NCI-H446 treated with DMSO at 0.1 percent for 48 hours (cell line): ENCODE data around the gene NELL1.

Experiments
- DNase-seq: peaks from one replicate; lab custom pipeline; 2025; lab: John Stamatoyannopoulos, UW

The NELL1 gene

DNA sequence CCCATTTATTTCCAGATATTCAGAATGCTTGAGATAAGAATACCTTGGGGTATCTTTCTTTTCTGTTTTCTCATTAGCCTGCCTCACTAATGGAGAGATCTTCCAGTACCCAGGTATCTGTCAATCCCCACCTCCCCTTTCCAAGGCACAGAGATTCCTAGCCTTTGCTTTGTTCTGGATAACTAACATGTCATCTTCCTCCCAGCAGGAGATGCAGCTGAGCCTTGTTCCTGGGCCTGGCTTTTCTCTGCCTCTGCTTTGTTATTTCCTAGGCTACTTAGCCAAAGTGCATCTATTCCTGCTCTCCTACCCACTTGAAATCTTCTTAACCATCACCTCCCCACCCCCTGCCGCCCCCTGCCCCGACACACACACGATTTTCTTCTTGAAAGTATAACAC lies 297.1 kb downstream of the NELL1 start:
- no peak for DNase-seq

- DNase-seq = no peak
Observed at GRCh38 chr11:20973940-20974559, 304.7 kb downstream of the NELL1 start.

GRCh38 chr11:20980736-20981135 lies 311.4 kb downstream of the NELL1 start:
- DNase-seq = no peak

DNA sequence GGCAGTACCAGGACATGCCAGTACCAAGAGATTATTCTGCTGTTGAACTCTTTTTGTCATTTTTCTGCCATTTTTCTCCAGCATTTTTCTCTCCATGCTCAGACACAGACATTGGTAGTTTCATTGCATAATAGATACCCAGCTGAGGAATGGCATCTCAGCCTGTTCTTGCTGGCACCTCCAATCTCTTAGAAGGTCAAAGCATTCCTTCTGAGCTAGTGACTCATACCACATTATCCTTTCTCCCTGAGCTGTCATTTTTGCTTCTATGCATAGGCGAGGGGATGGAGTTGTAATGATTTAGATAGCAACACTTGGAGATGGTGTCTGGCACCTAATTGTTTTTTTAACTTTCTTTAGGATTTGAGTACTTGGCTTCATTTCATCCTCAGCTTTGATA lies 321.1 kb downstream of the NELL1 start:
- no peak for DNase-seq

- no peak for DNase-seq
Observed at GRCh38 chr11:20991471-20991870, 322.1 kb downstream of the NELL1 start.

- no peak for DNase-seq
Observed at GRCh38 chr11:21007297-21007696, 337.9 kb downstream of the NELL1 start.

GRCh38 chr11:21018248-21018647 lies 348.9 kb downstream of the NELL1 start:
- no peak for DNase-seq

DNA sequence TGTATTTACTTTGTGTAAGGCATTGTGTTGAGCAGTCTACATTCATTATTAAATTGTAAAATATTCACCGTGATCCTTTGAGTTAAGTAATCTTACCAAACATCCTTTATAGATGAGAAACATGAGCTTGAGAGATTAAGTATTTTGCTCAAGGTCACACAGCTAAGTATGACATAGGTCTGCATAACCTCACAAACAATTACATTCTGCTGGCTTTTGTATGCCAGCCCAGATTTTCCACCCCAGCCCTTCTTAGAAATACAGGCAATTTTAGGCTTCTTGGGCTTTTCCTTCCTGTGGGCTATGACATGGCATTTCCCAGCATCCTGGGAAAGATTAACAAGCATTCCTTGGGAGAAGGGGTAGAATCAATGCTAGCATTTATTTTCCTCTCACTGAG lies 357.3 kb downstream of the NELL1 start:
- no peak for DNase-seq

DNA sequence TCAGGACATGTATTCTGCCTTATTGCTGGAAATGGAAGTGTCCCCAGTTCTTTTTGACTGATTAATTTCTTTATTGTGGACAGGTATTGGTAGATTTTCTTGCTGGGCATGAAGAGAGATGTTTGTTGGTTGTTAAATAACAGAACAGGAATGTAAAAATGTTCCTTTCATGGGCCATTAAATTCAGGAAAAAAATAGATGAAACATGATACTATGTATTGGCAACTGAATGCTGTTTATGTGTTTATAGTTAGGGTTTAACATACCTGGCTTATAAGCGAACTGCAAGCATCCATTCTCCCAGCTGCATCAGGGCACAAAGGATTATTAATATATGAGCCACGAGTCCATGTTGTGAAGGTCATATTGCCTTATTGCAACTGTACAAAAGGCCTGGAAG lies 368.5 kb downstream of the NELL1 start:
- no peak for DNase-seq

DNA sequence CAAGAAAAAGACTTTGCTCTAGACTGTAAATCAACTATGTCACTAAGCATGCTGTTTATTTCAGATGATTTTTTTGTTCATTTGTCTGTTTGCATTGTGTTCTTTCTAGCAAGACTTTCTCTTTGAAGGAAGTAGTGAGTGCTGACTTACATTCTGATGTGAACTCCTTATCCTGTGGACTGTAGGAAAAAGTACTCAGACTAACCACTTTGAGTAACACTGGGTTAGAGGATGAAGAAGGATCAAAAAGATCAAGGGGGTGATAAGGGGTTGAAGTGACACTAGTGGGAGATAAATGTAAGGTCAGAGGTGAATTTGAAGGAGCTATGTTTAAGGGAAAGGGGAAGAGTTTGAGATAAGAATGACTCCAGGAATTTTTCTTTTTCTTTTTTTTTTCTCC lies 369.4 kb downstream of the NELL1 start:
- DNase-seq = no peak

DNA sequence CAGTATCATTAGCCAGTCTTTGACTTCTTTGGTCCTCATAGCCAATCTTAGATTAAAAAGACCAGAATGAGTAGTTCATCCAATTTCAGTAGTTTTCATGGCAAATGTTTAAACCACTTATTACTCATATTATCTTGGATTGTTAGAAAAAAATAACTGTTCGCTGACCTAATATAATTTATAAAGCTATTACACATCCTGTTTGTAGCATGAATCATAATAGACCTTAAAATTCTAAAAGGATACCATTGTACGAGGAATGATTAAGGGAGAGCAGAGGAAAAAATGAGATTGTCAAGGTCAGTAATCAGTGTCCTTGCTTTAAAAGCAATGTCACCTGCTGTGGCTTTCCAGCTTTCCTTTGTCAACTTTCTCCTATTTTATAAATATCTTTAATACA lies 371.2 kb downstream of the NELL1 start:
- DNase-seq = no peak

GRCh38 chr11:21048626-21049025 lies 379.2 kb downstream of the NELL1 start:
- DNase-seq = no peak

- DNase-seq = no peak
Observed at GRCh38 chr11:21053466-21053865, 384.1 kb downstream of the NELL1 start.

DNA sequence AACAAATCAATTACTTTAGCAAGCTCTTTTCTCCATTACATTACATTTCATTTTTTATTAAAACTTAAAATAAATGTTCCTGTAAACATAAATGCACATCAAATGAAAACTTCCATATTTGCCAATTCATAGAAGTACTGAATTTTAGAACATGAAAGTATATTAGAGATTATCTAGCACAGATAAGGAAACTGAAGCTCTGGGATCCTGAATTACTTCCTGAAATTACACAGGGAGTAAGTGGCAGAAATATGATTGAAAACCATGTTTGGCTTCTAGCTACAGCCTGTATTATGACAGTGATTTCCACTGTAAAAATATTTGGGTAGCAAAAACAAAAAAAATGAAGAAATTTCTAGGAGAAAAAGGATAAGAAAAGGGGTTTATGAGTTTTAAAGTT lies 387.3 kb downstream of the NELL1 start:
- DNase-seq = no peak

DNA sequence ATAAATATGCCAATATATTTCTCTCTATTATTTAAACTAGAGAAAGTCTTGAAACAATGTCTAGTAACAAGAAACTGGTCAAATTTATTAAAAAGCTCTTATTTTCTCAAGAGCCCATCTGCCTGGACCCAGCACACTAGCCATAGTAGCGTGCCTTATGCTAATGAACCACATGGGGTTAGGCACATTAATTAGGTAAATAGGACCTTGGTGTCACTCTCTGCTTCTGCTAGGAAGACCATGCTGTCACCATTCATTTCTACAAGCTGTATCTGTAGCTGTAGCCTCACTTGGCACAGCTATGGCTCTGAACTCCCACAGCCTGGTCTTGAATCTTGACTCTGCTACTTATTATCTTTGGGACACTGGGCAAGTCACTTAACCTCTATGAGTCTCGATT lies 390.5 kb downstream of the NELL1 start:
- no peak for DNase-seq

DNA sequence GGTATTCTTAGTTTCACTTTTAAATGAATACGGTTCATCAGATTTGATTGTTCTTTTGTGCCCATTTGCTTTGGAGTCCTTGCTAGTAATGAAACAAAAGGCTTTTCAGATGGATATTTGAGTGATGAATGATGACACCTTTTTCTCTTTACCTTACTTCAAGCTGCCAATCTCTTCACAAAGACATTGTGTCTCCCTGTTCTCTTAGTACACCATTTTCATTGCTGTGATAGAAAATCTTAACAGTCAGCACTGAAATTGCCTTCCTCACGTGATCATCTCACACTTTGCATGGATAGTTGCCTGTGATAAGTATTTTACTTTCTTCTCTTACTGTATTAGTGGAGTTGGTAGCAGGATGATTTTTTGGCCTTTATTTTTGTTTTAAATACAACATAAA lies 396.6 kb downstream of the NELL1 start:
- no peak for DNase-seq

- DNase-seq = no peak
Observed at GRCh38 chr11:21068886-21069285, 399.5 kb downstream of the NELL1 start.

DNA sequence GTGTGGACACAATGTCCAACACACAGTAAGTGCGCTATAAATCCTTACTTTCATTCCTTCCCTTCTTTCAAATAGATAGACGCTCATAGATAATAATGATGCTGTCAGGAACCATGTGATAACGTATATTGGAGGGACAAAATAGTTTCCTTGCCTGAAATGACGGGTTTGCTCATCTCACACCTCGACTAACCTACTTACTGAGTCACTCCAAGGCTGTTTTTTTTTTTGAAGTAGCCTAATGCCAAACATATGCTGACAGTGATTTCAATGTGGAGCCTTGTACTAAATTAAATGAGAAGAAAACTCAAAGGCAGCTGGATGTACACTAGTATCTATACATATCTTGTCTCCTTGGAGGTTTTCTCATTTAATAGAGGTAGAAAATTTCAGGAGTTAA lies 400.5 kb downstream of the NELL1 start:
- no peak for DNase-seq

GRCh38 chr11:21072558-21072957 lies 403.2 kb downstream of the NELL1 start:
- DNase-seq = no peak

DNA sequence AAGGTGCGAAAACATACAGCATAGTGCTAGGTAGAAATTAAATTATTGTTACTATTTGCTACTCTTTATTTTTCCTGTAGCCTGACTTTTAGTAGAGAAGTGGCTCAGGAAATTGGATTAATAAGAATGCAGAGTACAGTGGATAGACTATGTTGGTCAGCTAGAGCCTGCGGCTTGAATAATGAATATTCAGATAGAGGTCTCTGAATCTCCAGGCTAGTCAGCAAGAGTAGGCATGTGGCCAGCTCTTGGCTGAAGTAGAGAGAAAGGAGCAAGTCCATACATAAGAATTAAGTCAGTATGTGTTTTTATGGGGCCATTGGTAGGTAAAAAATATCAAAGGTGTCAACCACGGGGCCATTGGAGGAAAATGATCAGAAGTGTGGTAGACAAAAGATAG lies 413.5 kb downstream of the NELL1 start:
- DNase-seq = no peak

GRCh38 chr11:21088930-21089329 lies 419.5 kb downstream of the NELL1 start:
- DNase-seq = no peak

DNA sequence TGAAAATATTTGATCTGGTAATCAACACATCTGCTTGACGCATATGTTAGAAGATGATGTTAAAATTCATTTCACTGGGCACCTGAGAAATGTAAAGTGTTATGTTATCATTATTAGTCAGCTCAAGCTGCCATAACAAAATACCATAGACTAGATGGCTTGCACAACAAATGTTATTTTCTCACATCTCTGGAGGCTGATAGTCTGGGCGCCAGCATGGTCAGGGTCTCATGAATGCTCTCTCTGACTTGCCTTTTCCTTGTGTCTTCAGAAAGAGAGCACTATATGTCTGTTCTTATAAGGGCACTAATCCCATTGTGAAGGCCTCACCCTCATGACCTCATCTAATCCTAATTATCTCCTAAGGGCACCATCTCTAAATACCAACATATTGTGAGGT lies 435.3 kb downstream of the NELL1 start:
- no peak for DNase-seq

GRCh38 chr11:21105196-21105917 lies 436.0 kb downstream of the NELL1 start:
- DNase-seq = no peak

DNA sequence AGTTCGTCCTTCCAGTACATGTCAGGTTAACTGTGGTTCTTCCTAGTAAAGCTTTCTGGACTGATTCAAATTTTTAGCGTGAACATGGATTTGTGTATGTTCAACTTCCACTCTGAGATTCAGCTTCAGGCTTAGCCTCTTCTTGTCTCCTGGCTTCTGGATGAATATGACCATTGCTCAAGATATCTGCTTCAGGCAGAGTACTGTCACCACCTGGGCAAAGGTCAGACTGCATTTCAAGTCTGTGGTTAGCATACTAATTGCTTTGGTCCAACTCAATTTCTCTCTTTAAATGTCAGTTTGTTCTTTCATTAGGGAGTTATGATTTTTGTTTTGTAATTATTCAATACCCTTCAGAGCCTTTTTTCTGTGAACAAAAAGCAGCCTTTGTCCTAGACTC lies 440.0 kb downstream of the NELL1 start:
- no peak for DNase-seq
